MM.1S (cell line): ENCODE data around the gene ZSCAN12.

Source experiments
- EZH2 ChIP-seq: fragments of 300-600 bp; sonication (generic); optimal IDR thresholded peaks from 2 replicates; pipeline ENCODE3; 2017; ENCODE audit warnings: low read depth, mild to moderate bottlenecking, antibody characterized with exemption, low read length, mixed read lengths
- TF ChIP-seq, protein P1 (sequence below): fragments of 300-600 bp; sonication (generic); IDR thresholded peaks from 2 replicates; pipeline ENCODE4 v1.5.1; 2016; ENCODE audit warnings: antibody characterized with exemption, low read length, mixed read lengths

DNA sequence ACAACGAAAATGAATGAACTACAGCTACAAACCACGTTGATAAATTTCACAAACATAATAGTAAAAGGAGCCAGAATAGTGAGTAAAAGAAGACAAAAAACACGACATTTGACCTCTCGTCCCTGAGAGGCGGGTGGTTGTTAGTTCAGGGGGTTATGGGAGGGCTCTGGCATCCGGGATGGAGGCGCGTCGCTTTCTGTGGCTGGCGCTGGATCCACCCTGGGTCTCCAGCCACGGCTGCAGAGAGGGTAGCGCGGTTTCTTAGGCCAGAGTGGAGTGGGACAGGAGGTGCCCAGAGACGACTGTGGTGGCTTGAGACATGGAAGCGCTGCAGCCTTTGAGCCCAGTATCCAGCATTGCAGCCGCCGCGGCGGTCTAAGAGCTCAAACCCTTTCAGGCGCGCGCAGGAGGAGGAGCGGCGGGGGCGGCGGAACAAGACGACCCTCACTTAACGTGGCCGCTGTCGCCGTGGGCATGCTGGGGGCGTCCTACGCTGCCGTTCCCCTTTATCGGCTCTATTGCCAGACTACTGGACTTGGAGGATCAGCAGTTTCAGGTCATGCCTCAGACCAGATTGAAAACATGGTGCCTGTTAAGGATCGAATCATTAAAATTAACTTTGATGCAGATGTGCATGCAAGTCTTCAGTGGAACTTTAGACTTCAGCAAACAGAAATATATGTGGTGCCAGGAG, 47.4 kb upstream of the ZSCAN12 start:
- TF ChIP-seq, protein P1, sequence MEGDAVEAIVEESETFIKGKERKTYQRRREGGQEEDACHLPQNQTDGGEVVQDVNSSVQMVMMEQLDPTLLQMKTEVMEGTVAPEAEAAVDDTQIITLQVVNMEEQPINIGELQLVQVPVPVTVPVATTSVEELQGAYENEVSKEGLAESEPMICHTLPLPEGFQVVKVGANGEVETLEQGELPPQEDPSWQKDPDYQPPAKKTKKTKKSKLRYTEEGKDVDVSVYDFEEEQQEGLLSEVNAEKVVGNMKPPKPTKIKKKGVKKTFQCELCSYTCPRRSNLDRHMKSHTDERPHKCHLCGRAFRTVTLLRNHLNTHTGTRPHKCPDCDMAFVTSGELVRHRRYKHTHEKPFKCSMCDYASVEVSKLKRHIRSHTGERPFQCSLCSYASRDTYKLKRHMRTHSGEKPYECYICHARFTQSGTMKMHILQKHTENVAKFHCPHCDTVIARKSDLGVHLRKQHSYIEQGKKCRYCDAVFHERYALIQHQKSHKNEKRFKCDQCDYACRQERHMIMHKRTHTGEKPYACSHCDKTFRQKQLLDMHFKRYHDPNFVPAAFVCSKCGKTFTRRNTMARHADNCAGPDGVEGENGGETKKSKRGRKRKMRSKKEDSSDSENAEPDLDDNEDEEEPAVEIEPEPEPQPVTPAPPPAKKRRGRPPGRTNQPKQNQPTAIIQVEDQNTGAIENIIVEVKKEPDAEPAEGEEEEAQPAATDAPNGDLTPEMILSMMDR: no peak
- no peak for TF ChIP-seq EZH2
